Ovary (tissue), 3 donors: ENCODE results near the gene AUH.

ENCODE experiments used
- EP300 ChIP-seq: sonication (generic); formaldehyde crosslinking; IDR thresholded peaks from one replicate; pipeline ENCODE4 v1.6.1; 2017; ENCODE audit warnings: antibody characterized with exemption
- TF ChIP-seq, protein P1 (sequence below), 3 donors: fragments of 450-650 bp in 2 of 3; fragments of 200-600 bp in 1 of 3; IDR thresholded peaks; one replicate each; pipeline versions ENCODE4 v1.5.1 to v1.8.0; 2016 to 2022; ENCODE audit warnings: antibody characterized with exemption in 3 of 3, mild to moderate bottlenecking in 1 of 3
- donor health status: DM: no; HTN: no; CAD: no.

GRCh38 chr9:91364005-91364404 is 2.3 kb upstream of the AUH start:
- TF ChIP-seq, protein P1, sequence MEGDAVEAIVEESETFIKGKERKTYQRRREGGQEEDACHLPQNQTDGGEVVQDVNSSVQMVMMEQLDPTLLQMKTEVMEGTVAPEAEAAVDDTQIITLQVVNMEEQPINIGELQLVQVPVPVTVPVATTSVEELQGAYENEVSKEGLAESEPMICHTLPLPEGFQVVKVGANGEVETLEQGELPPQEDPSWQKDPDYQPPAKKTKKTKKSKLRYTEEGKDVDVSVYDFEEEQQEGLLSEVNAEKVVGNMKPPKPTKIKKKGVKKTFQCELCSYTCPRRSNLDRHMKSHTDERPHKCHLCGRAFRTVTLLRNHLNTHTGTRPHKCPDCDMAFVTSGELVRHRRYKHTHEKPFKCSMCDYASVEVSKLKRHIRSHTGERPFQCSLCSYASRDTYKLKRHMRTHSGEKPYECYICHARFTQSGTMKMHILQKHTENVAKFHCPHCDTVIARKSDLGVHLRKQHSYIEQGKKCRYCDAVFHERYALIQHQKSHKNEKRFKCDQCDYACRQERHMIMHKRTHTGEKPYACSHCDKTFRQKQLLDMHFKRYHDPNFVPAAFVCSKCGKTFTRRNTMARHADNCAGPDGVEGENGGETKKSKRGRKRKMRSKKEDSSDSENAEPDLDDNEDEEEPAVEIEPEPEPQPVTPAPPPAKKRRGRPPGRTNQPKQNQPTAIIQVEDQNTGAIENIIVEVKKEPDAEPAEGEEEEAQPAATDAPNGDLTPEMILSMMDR (IDR thresholded peaks at IDR 0.05): no peak
- no peak for TF ChIP-seq EP300
